ENCODE data around the gene SMLR1. TPM values are rescaled to one million over a fixed set of nuclear protein-coding genes. Genes with fewer than 3 reads are reported as not detected.
"Not testable (repeated sequence)": the region's sequence is repeated elsewhere in the genome, so short reads cannot be mapped to it uniquely, and the experiment has no call there.

SMLR1 gene
- total and polyA plus RNA-seq, 8 donors, result 0.73 TPM; not detected in 7

GRCh38 chr6:130794010-130794697, 33.1 kb upstream of the SMLR1 start:
- Histone ChIP-seq H3K27ac (no peak overlapping the region), H3K36me3 (no peaks in the 10 kb centered on the region), H3K27me3 (no peaks in the 10 kb centered on the region), H3K4me3 (no peak overlapping the region), H3K4me1 (no peaks in the 10 kb centered on the region), H3K9me3 (peaks cover 0 to 9% (median 0%) of the 10 kb centered on the region in 4 donors)
- WGBS, 5 donors, result 61 to 91% (median 78%) methylated on average over 1 of the region's 1 CpG
- DNase-seq, result no peak
- intact Hi-C loops (cut with DNase I; ENCODE audit: low total_unique reads), result no loop called here
- no peak for TF ChIP-seq POLR2AphosphoS5 (IDR thresholded peaks at IDR 0.05)
- TF ChIP-seq, protein P1, sequence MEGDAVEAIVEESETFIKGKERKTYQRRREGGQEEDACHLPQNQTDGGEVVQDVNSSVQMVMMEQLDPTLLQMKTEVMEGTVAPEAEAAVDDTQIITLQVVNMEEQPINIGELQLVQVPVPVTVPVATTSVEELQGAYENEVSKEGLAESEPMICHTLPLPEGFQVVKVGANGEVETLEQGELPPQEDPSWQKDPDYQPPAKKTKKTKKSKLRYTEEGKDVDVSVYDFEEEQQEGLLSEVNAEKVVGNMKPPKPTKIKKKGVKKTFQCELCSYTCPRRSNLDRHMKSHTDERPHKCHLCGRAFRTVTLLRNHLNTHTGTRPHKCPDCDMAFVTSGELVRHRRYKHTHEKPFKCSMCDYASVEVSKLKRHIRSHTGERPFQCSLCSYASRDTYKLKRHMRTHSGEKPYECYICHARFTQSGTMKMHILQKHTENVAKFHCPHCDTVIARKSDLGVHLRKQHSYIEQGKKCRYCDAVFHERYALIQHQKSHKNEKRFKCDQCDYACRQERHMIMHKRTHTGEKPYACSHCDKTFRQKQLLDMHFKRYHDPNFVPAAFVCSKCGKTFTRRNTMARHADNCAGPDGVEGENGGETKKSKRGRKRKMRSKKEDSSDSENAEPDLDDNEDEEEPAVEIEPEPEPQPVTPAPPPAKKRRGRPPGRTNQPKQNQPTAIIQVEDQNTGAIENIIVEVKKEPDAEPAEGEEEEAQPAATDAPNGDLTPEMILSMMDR (IDR thresholded peaks at IDR 0.05), result no peak
- TF ChIP-seq POLR2A (IDR thresholded peaks at IDR 0.05), result no peak
- TF ChIP-seq EP300 (IDR thresholded peaks at IDR 0.05), result no peak

DNA sequence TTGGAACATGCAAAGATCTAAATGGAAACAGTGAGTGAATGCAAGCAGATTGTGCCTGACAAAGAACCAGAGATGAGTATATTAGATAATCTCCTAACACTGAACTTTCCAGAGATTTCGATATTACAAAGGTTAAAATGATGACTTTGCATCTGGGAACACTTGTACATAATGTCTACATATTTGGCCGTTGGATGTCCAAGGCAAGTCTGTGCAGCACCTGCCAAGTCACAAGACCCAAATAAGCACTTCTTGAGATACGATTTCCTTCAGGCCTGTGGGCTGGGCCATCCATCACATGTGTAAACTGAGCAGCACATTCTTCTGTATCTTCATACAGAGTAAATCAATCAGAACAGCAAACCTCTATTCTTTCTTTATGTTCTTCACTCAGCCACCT, 32.5 kb upstream of the SMLR1 start:
- Histone ChIP-seq H3K27ac (no peak overlapping the region), H3K4me3 (no peak overlapping the region), H3K9me3 (peaks cover 0 to 9% (median 0%) of the 10 kb centered on the region in 4 donors), H3K36me3 (no peaks in the 10 kb centered on the region), H3K27me3 (no peaks in the 10 kb centered on the region), H3K4me1 (no peaks in the 10 kb centered on the region)
- no peak for TF ChIP-seq POLR2A (IDR thresholded peaks at IDR 0.05)
- TF ChIP-seq, protein P1 (IDR thresholded peaks at IDR 0.05), result no peak
- no peak for TF ChIP-seq EP300 (IDR thresholded peaks at IDR 0.05)
- no peak for TF ChIP-seq POLR2AphosphoS5 (IDR thresholded peaks at IDR 0.05)
- intact Hi-C loops (cut with DNase I; ENCODE audit: low total_unique reads), result no loop called here
- WGBS, 5 donors, result 34 to 41% (median 37%) methylated on average over 3 of the region's 3 CpGs
- DNase-seq, result peak in 1 of 2 donors; percentile 13

GRCh38 chr6:130796313-130796905, 30.8 kb upstream of the SMLR1 start:
- no peaks in the 10 kb centered on the region for H3K27me3 ChIP-seq
- H3K9me3 ChIP-seq, result peaks cover 0 to 16% (median 3%) of the 10 kb centered on the region in 4 donors
- no peak overlapping the region for H3K27ac ChIP-seq
- intact Hi-C loops (cut with DNase I; ENCODE audit: low total_unique reads), result no loop called here
- H3K4me3 ChIP-seq, result no peak overlapping the region
- DNase-seq, result peak in 1 of 2 donors; percentile 58
- H3K36me3 ChIP-seq, result no peaks in the 10 kb centered on the region
- no peak for TF ChIP-seq EP300 (IDR thresholded peaks at IDR 0.05)
- TF ChIP-seq POLR2AphosphoS5 (IDR thresholded peaks at IDR 0.05), result no peak
- no peak for TF ChIP-seq POLR2A (IDR thresholded peaks at IDR 0.05)
- TF ChIP-seq, protein P1 (IDR thresholded peaks at IDR 0.05), result no peak
- H3K4me1 ChIP-seq, result no peaks in the 10 kb centered on the region

GRCh38 chr6:130797061-130797460, 30.1 kb upstream of the SMLR1 start:
- H3K36me3 ChIP-seq, result no peaks in the 10 kb centered on the region
- H3K9me3 ChIP-seq, result peaks cover 0 to 16% (median 3%) of the 10 kb centered on the region in 4 donors
- no peak for DNase-seq
- no peak for TF ChIP-seq POLR2AphosphoS5 (IDR thresholded peaks at IDR 0.05)
- TF ChIP-seq EP300 (IDR thresholded peaks at IDR 0.05), result no peak
- no peak for TF ChIP-seq POLR2A (IDR thresholded peaks at IDR 0.05)
- TF ChIP-seq, protein P1 (IDR thresholded peaks at IDR 0.05), result no peak
- 84 to 90% (median 87%) methylated on average over 2 of the region's 2 CpGs for WGBS, 5 donors
- H3K27me3 ChIP-seq, result no peaks in the 10 kb centered on the region
- H3K4me3 ChIP-seq, result no peak overlapping the region
- intact Hi-C loops (cut with DNase I; ENCODE audit: low total_unique reads), result no loop called here
- no peaks in the 10 kb centered on the region for H3K4me1 ChIP-seq
- no peak overlapping the region for H3K27ac ChIP-seq

- H3K9me3 ChIP-seq, result peaks cover 0 to 16% (median 3%) of the 10 kb centered on the region in 4 donors
- intact Hi-C loops (cut with DNase I; ENCODE audit: low total_unique reads); H3K4me3 ChIP-seq; H3K27me3 ChIP-seq; DNase-seq; H3K4me1 ChIP-seq; H3K36me3 ChIP-seq; H3K27ac ChIP-seq: not testable (repeated sequence)
- WGBS, 5 donors, result 97 to 99% (median 98%) methylated on average over 19 to 37 of the region's 37 CpGs
Observed at GRCh38 chr6:130801368-130801767, 25.8 kb upstream of the SMLR1 start.
